SU-DHL-6 (cell line): ENCODE measurements around the gene MAT2A.

ENCODE experiments used
- EZH2phosphoT487 ChIP-seq: fragments of 200-600 bp; sonication (generic), shearing (Covaris generic); conservative IDR thresholded peaks from 2 replicates; pipeline ENCODE4 v1.6.1; 2018; ENCODE audit warnings: mild to moderate bottlenecking, antibody characterized with exemption, low read length, moderate library complexity, mixed read lengths
- TF ChIP-seq, protein P1 (sequence below): fragments of 200-600 bp; sonication (generic); IDR thresholded peaks from one replicate; pipeline ENCODE4 v1.5.1; 2017; ENCODE audit warnings: antibody characterized with exemption, mild to moderate bottlenecking, low read length, moderate library complexity; ENCODE audit not compliant: insufficient read depth, poor library complexity, severe bottlenecking

DNA sequence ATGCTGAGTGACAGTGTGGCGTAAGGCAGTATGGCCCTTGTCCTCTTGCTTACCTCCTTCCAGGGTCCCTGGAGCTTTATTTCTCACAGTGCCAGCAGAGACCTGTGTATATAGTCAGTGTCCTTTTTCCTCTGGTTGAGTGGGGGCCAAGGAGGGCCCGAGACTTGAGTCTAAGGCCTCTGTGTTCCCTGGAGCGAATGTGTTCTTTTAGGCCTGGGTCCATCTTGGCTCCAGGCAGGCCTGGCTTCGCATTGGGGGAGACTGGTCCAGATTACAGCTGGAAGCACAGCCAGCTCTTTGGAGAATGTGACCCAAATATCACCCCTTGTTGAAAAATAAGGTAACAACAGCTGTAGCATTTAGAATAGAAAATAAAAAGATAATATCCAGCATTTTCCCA lies 50.2 kb downstream of the MAT2A start:
- TF ChIP-seq, protein P1, sequence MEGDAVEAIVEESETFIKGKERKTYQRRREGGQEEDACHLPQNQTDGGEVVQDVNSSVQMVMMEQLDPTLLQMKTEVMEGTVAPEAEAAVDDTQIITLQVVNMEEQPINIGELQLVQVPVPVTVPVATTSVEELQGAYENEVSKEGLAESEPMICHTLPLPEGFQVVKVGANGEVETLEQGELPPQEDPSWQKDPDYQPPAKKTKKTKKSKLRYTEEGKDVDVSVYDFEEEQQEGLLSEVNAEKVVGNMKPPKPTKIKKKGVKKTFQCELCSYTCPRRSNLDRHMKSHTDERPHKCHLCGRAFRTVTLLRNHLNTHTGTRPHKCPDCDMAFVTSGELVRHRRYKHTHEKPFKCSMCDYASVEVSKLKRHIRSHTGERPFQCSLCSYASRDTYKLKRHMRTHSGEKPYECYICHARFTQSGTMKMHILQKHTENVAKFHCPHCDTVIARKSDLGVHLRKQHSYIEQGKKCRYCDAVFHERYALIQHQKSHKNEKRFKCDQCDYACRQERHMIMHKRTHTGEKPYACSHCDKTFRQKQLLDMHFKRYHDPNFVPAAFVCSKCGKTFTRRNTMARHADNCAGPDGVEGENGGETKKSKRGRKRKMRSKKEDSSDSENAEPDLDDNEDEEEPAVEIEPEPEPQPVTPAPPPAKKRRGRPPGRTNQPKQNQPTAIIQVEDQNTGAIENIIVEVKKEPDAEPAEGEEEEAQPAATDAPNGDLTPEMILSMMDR: no peak
- no peak for TF ChIP-seq EZH2phosphoT487
